GM12878 (cell line): ENCODE measurements around the gene SPRN.

Source experiments
- BCLAF1 ChIP-seq: fragments of 450-650 bp; IDR thresholded peaks from 2 replicates; pipeline ENCODE4 v1.6.1; 2017; ENCODE audit warnings: antibody characterized with exemption, mild to moderate bottlenecking, moderate library complexity
- CEBPB ChIP-seq, 2 experiments: fragments of 150-350 bp in 1 of 2; IDR thresholded peaks; 2 replicates each; pipeline ENCODE4 v1.6.1; 2012 to 2014; ENCODE audit warnings: low read depth in 2 of 2, low read length in 2 of 2, borderline replicate concordance in 1 of 2, inconsistent platforms in 1 of 2
- IRF5 ChIP-seq: fragments of 450-650 bp; IDR thresholded peaks from 2 replicates; pipeline ENCODE4 v1.6.1; 2017; ENCODE audit warnings: borderline replicate concordance
- MTA2 ChIP-seq: fragments of 450-650 bp; IDR thresholded peaks from 2 replicates; pipeline ENCODE4 v1.6.1; 2016; ENCODE audit warnings: low read depth, mild to moderate bottlenecking, moderate library complexity
- POLR2A ChIP-seq: IDR thresholded peaks from 2 replicates; pipeline ENCODE4 v1.6.1; 2011; ENCODE audit warnings: low read depth, mild to moderate bottlenecking, low read length
- RELA ChIP-seq: fragments of 450-650 bp; IDR thresholded peaks from 2 replicates; pipeline ENCODE4 v1.8.0; 2014; ENCODE audit warnings: borderline replicate concordance; ENCODE audit not compliant: partially characterized antibody
- REST ChIP-seq: IDR thresholded peaks from 2 replicates; pipeline ENCODE4 v1.6.1; 2012; ENCODE audit warnings: mild to moderate bottlenecking, low read depth, low read length
- RFX5 ChIP-seq: IDR thresholded peaks from 2 replicates; pipeline ENCODE4 v1.6.1; 2011; ENCODE audit warnings: low read depth, low read length, improper control_type of control experiment
- SMAD1 ChIP-seq: fragments of 450-650 bp; IDR thresholded peaks from 2 replicates; pipeline ENCODE4 v1.6.1; 2018; ENCODE audit warnings: mild to moderate bottlenecking, low read depth; ENCODE audit not compliant: partially characterized antibody
- SMC3 ChIP-seq: IDR thresholded peaks from 2 replicates; pipeline ENCODE4 v1.6.1; 2011; ENCODE audit warnings: low read length, improper control_type of control experiment, borderline replicate concordance
- USF2 ChIP-seq: IDR thresholded peaks from 2 replicates; pipeline ENCODE4 v1.6.1; 2011; ENCODE audit warnings: low read depth, low read length, improper control_type of control experiment, borderline replicate concordance
- ZNF622 ChIP-seq: fragments of 450-650 bp; IDR thresholded peaks from 2 replicates; pipeline ENCODE4 v1.6.1; 2017; ENCODE audit warnings: mild to moderate bottlenecking, inconsistent platforms

DNA sequence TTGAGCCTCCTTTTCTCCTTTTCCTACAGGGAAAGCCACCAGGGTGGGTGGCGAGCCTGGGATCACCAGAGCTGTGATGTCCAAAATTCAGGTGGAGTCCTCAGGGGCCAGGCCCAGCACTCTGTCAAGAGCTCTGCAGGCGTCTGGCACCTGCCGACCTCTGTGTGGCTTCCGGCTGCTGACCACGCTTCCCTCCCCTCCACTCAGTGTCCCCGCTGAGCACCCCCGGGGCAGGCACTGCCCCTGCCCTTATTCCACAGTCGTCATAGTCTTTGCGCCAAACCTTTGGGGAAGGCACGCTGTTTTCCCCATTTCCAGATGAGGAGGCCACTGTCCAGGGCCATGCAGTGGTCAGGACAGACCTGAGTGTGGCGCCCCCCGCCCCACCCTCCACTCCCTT, 22.9 kb downstream of the SPRN start:
- no peak for TF ChIP-seq USF2
- TF ChIP-seq BCLAF1: no peak
- no peak for TF ChIP-seq ZNF622
- no peak for TF ChIP-seq POLR2A
- no peak for TF ChIP-seq MTA2
- TF ChIP-seq IRF5: no peak
- no peak for TF ChIP-seq SMC3
- TF ChIP-seq REST: no peak
- TF ChIP-seq RELA: no peak
- TF ChIP-seq CEBPB (IDR thresholded peaks at IDR 0.05; ENCODE audit: borderline replicate concordance in 1 of 2, low read depth in 2 of 2, low read length in 2 of 2): no peak
- TF ChIP-seq SMAD1: no peak
- TF ChIP-seq RFX5: no peak
